Measurements from ENCODE around the gene ANKS1A. TPM values are rescaled to one million over a fixed set of nuclear protein-coding genes. Genes with fewer than 3 reads are reported as not detected.

Gene ANKS1A
- polyA plus RNA-seq, 1 of the 3 experiments (the other 2 are of a cell fraction), result 7.6 TPM

DNA sequence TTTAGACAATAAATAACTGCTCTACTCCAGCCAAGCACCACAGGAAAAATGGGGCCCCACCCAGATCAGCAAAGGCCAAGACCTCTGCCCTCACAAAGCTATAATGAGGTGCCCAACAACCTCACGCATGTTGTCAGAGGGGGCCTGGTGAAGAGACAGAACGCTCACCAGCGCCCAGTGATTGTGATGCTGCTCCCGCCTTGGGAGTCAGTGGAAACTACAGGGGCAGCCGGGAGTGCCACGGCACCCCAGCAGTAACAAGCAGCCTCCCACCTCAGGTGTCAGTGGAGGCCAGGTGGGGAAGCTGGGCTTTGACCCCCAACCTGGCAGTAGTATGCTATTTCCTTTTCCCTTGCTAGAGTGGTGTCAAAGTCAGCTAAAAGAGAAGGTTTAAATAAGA lies 204.7 kb downstream of the ANKS1A start (continued):
- no peak for TF ChIP-seq FOXM1 (IDR thresholded peaks at IDR 0.05; ENCODE audit: low read depth)

DNA sequence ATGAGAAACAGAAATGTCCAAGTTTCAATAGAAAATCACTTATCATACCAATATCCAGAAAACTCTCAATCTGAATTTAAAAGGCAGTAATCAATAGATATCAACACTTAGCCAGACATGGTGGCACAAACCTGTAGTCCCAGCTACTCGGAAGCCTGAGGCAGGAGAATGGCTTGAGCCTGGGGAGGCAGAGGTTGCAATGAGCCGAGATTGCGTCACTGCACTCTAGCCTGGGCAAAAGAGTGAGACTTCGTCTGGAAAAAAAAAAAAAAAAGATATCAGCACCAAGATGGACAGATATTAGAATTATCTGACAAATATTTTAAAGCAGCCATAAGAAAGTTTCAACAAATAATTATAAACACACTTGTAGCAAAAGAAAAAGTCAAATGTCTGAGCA lies 205.1 kb downstream of the ANKS1A start:
- ChIA-PET POLR2A (no interaction called here), CTCF (interaction anchor here (2.2 kb wide), 1 partner anchor 107 kb away, joined by 9 read pairs; no protein-coding TSS in a partner anchor)
- Histone ChIP-seq H3K36me3 (replicated peaks in 1 of 2; ENCODE audit: control insufficient read depth in 1 of 2, insufficient read depth in 2 of 2, low read length in 1 of 2) (no peaks in the 10 kb centered on the region), H4K20me1 (ENCODE audit: insufficient read depth) (no peaks in the 10 kb centered on the region), H3K4me2 (no peak overlapping the region), H3K27ac (ENCODE audit: low read depth in 2 of 2, low read length in 1 of 2) (no peak overlapping the region), H3K4me3 (ENCODE audit: low read depth in 2 of 2, low read length in 1 of 2) (no peak overlapping the region), H3K79me2 (ENCODE audit: insufficient read depth) (no peaks in the 10 kb centered on the region), H3K9me3 (no peaks in the 10 kb centered on the region), H3K4me1 (ENCODE audit: control insufficient read depth in 1 of 2, insufficient read depth in 2 of 2, low read depth in 1 of 2, low read length in 1 of 2) (peaks cover 11 to 42% of the 10 kb centered on the region in 2 experiments), H3K9ac (no peak overlapping the region), H3K27me3 (ENCODE audit: insufficient read depth) (no peaks in the 10 kb centered on the region), H3F3A (replicated peaks; ENCODE audit: insufficient read depth) (peaks cover 23% of the 10 kb centered on the region), H2AFZ (ENCODE audit: low read depth) (no peak overlapping the region), H3K9me2 (no peaks in the 10 kb centered on the region)
- no peak for TF ChIP-seq FOXJ3 (CRISPR knock-in tag; IDR thresholded peaks at IDR 0.05)
- TF ChIP-seq, protein P1, sequence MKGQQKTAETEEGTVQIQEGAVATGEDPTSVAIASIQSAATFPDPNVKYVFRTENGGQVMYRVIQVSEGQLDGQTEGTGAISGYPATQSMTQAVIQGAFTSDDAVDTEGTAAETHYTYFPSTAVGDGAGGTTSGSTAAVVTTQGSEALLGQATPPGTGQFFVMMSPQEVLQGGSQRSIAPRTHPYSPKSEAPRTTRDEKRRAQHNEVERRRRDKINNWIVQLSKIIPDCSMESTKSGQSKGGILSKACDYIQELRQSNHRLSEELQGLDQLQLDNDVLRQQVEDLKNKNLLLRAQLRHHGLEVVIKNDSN (IDR thresholded peaks at IDR 0.05; ENCODE audit: borderline replicate concordance, low read depth), result no peak
- no peak for TF ChIP-seq FOXM1 (IDR thresholded peaks at IDR 0.05; ENCODE audit: low read depth)
- TF ChIP-seq GABPA (IDR thresholded peaks at IDR 0.05; ENCODE audit: low read depth), result no peak
- TF ChIP-seq TAF1 (IDR thresholded peaks at IDR 0.05; ENCODE audit: borderline replicate concordance, low read depth, low read length), result no peak
- TF ChIP-seq RFX5 (IDR thresholded peaks at IDR 0.05; ENCODE audit: low read length), result no peak
- TF ChIP-seq, protein P2, sequence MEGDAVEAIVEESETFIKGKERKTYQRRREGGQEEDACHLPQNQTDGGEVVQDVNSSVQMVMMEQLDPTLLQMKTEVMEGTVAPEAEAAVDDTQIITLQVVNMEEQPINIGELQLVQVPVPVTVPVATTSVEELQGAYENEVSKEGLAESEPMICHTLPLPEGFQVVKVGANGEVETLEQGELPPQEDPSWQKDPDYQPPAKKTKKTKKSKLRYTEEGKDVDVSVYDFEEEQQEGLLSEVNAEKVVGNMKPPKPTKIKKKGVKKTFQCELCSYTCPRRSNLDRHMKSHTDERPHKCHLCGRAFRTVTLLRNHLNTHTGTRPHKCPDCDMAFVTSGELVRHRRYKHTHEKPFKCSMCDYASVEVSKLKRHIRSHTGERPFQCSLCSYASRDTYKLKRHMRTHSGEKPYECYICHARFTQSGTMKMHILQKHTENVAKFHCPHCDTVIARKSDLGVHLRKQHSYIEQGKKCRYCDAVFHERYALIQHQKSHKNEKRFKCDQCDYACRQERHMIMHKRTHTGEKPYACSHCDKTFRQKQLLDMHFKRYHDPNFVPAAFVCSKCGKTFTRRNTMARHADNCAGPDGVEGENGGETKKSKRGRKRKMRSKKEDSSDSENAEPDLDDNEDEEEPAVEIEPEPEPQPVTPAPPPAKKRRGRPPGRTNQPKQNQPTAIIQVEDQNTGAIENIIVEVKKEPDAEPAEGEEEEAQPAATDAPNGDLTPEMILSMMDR (IDR thresholded peaks at IDR 0.05), result no peak
- no peak for TF ChIP-seq RAD21 (IDR thresholded peaks at IDR 0.05; ENCODE audit: low read length)
- no peak for TF ChIP-seq GATA2 (CRISPR knock-in tag; IDR thresholded peaks at IDR 0.05)
- TF ChIP-seq POLR2AphosphoS5 (IDR thresholded peaks at IDR 0.05; ENCODE audit: low read depth, low read length), result no peak
- TF ChIP-seq RCOR1 (IDR thresholded peaks at IDR 0.05; ENCODE audit: low read length), result no peak
- TF ChIP-seq YY1 (IDR thresholded peaks at IDR 0.05; ENCODE audit: low read depth), result no peak
- TF ChIP-seq, protein P3, sequence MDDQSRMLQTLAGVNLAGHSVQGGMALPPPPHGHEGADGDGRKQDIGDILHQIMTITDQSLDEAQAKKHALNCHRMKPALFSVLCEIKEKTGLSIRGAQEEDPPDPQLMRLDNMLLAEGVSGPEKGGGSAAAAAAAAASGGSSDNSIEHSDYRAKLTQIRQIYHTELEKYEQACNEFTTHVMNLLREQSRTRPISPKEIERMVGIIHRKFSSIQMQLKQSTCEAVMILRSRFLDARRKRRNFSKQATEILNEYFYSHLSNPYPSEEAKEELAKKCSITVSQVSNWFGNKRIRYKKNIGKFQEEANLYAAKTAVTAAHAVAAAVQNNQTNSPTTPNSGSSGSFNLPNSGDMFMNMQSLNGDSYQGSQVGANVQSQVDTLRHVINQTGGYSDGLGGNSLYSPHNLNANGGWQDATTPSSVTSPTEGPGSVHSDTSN (IDR thresholded peaks at IDR 0.05), result no peak
- TF ChIP-seq MXI1 (IDR thresholded peaks at IDR 0.05; ENCODE audit: low read depth, low read length), result no peak
- no peak for TF ChIP-seq SIN3A (IDR thresholded peaks at IDR 0.05; ENCODE audit: borderline replicate concordance, low read depth, low read length)
- TF ChIP-seq SMC3 (IDR thresholded peaks at IDR 0.05; ENCODE audit: low read depth, low read length), result no peak
- TF ChIP-seq RXRA (IDR thresholded peaks at IDR 0.05; ENCODE audit: borderline replicate concordance, low read depth), result no peak
- DNase-seq, result no peak
- 84% methylated on average over 4 of the region's 4 CpGs for WGBS (ENCODE audit: low lambda C conversion rate)
